Adrenal gland (tissue), 5 donors: ENCODE measurements around the gene CLEC16A.

Source experiments
- POLR2A ChIP-seq, 2 donors: fragments of 450-650 bp; IDR thresholded peaks; one replicate each; pipeline ENCODE4 v1.6.1; 2017; ENCODE audit warnings: antibody characterized with exemption in 2 of 2, mild to moderate bottlenecking in 2 of 2, moderate library complexity in 1 of 2
- TF ChIP-seq, protein P1 (sequence below), 6 experiments: fragments of 450-650 bp in 4 of 6; fragments of 200-600 bp in 2 of 6; sonication (generic) in 1 of 6; IDR thresholded peaks; 1 replicate in 5 of 6; 2 replicates in 1 of 6; pipeline versions ENCODE4 v1.5.1 to v1.8.0; 2016 to 2021; ENCODE audit warnings: antibody characterized with exemption in 6 of 6, mild to moderate bottlenecking in 2 of 6, moderate library complexity in 1 of 6
- donor health status: DM: no; HTN: no; CAD: no.

DNA sequence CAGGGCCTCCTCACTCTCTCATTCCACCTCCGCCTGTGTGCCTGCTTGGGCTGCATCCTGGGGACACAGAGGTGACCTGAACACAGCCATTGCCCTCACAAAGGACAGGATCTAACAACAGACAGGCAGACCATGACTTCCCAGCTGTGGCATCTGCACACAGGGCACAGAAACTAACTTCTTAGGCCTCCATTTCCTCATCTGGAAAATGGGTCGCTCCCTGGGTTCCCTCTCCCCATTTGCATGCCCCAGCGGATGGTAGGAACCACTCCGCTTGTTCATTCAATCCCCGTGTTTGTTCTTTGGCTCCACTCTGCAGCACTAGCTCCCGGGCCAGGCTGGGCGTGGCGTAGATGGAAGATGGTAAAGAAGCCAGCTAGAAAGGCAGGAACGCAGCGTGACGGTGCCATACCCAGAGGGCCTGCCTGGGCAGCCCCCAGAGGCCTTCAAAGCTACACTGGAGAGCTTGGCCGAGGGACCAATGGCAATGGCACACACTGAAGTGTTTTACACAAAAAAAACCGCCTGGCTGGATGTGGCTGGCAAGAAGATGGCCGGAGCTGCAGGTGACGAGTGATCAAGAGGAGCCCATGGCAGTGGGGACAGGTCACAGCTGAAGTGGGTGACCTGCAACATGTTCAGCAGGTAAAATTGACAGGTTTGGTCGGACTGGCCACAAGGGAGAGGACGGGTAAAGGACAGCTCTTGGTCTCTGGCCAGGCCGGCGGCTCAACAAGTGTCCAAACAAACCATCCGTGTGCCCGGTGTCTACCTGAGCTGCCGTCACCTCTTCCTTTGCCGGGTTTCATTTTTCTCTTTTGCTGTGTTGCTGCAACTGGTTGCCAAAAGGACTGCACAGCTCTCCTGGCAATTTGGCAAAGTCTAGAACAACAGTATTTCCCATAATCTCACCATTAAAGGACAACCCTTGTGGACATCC lies 244.7 kb downstream of the CLEC16A start:
- TF ChIP-seq, protein P1, sequence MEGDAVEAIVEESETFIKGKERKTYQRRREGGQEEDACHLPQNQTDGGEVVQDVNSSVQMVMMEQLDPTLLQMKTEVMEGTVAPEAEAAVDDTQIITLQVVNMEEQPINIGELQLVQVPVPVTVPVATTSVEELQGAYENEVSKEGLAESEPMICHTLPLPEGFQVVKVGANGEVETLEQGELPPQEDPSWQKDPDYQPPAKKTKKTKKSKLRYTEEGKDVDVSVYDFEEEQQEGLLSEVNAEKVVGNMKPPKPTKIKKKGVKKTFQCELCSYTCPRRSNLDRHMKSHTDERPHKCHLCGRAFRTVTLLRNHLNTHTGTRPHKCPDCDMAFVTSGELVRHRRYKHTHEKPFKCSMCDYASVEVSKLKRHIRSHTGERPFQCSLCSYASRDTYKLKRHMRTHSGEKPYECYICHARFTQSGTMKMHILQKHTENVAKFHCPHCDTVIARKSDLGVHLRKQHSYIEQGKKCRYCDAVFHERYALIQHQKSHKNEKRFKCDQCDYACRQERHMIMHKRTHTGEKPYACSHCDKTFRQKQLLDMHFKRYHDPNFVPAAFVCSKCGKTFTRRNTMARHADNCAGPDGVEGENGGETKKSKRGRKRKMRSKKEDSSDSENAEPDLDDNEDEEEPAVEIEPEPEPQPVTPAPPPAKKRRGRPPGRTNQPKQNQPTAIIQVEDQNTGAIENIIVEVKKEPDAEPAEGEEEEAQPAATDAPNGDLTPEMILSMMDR (IDR thresholded peaks at IDR 0.05): no peak
- no peak for TF ChIP-seq POLR2A (IDR thresholded peaks at IDR 0.05)
